Vagina (tissue), 2 donors: ENCODE data around the gene SSBP4. TPM values are rescaled to one million over a fixed set of nuclear protein-coding genes. Genes with fewer than 3 reads are reported as not detected.
"Not testable (repeated sequence)": the region's sequence is repeated elsewhere in the genome, so short reads cannot be mapped to it uniquely, and the experiment has no call there.

Experiments
- DNase-seq, 2 donors: peaks; one replicate each; pipeline ENCODE4 v3.0.0-alpha.2; 2017; ENCODE audit errors: extremely low spot score in 2 of 2
- H3K27ac ChIP-seq: fragments of 200-600 bp; sonication (generic); one replicate; pipeline ENCODE4 v1.5.1; 2019
- H3K27me3 ChIP-seq: fragments of 200-600 bp; sonication (generic); one replicate; pipeline ENCODE4 v1.5.1; 2019
- H3K36me3 ChIP-seq, 2 donors: fragments of 200-600 bp; sonication (generic); one replicate each; pipeline ENCODE4 v1.5.1; 2017 to 2019
- H3K4me1 ChIP-seq: fragments of 200-600 bp; sonication (generic); one replicate; pipeline ENCODE4 v1.5.1; 2019
- H3K4me3 ChIP-seq, 2 donors: fragments of 200-600 bp; sonication (generic); 1 replicate in 1 of 2; 2 replicates in 1 of 2; pipeline ENCODE4 v1.5.1; 2016 to 2019
- H3K9me3 ChIP-seq: fragments of 200-600 bp; sonication (generic); one replicate; pipeline ENCODE4 v1.5.1; 2019
- CTCF ChIP-seq, 3 experiments: fragments of 450-650 bp in 2 of 3; fragments of 200-600 bp in 1 of 3; sonication (generic) in 1 of 3; IDR thresholded peaks; one replicate each; pipeline ENCODE4 v1.5.1; 2017 to 2019; ENCODE audit warnings: antibody characterized with exemption in 3 of 3, mild to moderate bottlenecking in 2 of 3, moderate library complexity in 2 of 3
- POLR2A ChIP-seq, 2 donors: fragments of 450-650 bp; IDR thresholded peaks; one replicate each; pipeline ENCODE4 v1.6.1; 2017; ENCODE audit warnings: antibody characterized with exemption in 2 of 2, mild to moderate bottlenecking in 2 of 2, moderate library complexity in 2 of 2
- POLR2AphosphoS5 ChIP-seq, 2 donors: sonication (generic); formaldehyde crosslinking; IDR thresholded peaks; one replicate each; pipeline ENCODE4 v1.9.0; 2017; ENCODE audit warnings: antibody characterized with exemption in 2 of 2, mild to moderate bottlenecking in 2 of 2, low read depth in 1 of 2; ENCODE audit not compliant: insufficient read depth in 1 of 2
- intact Hi-C: fragments of 100-400 bp; cut with DNase I; formaldehyde crosslinking; loops from one replicate; pipeline ENCODE4 v1.15.1; 2023
- total RNA-seq: library from RNA; depleted of rRNA; stranded (reverse); fragments of >200 nt; gene quantifications from one replicate; pipeline ENCODE4 v1.2.3, GENCODE V29; 2016

The SSBP4 gene
- total RNA-seq, 1 donor from 2014 or later, result 72.7 TPM

GRCh38 chr19:18379803-18380747 is 39.1 kb upstream of the SSBP4 start:
- peak overlapping the region; percentile 88 for H3K27ac ChIP-seq
- no peaks in the 10 kb centered on the region for H3K27me3 ChIP-seq
- no peaks in the 10 kb centered on the region for H3K9me3 ChIP-seq
- intact Hi-C loops, result no loop called here
- peaks cover 18% of the 10 kb centered on the region for H3K4me1 ChIP-seq
- TF ChIP-seq CTCF (IDR thresholded peaks at IDR 0.05) (no peak), POLR2AphosphoS5 (IDR thresholded peaks at IDR 0.05; ENCODE audit: insufficient read depth in 1 of 2, low read depth in 1 of 2) (peak; percentile 85 to 88)
- peak in 1 of 2 donors; percentile 99 for DNase-seq
- H3K4me3 ChIP-seq, result no peak overlapping the region
- H3K36me3 ChIP-seq, result no peaks in the 10 kb centered on the region

GRCh38 chr19:18380843-18381242 is 38.4 kb upstream of the SSBP4 start:
- Histone ChIP-seq H3K9me3 (no peaks in the 10 kb centered on the region), H3K4me3 (no peak overlapping the region), H3K36me3 (no peaks in the 10 kb centered on the region), H3K27me3 (no peaks in the 10 kb centered on the region), H3K4me1 (peaks cover 17% of the 10 kb centered on the region), H3K27ac (peak overlapping the region; percentile 88)
- no peak for TF ChIP-seq CTCF (IDR thresholded peaks at IDR 0.05)
- TF ChIP-seq POLR2A (IDR thresholded peaks at IDR 0.05), result no peak
- intact Hi-C loops, result no loop called here
- DNase-seq, result no peak

- H3K27me3 ChIP-seq, intact Hi-C loops, H3K9me3 ChIP-seq, H3K27ac ChIP-seq, H3K36me3 ChIP-seq, DNase-seq, H3K4me3 ChIP-seq: not testable (repeated sequence)
- peaks cover 26% of the 10 kb centered on the region for H3K4me1 ChIP-seq
Measured at GRCh38 chr19:18383622-18384021, 35.6 kb upstream of the SSBP4 start.

GRCh38 chr19:18384775-18385174 is 34.4 kb upstream of the SSBP4 start:
- DNase-seq, result no peak
- no peak overlapping the region for H3K4me3 ChIP-seq
- TF ChIP-seq POLR2A (IDR thresholded peaks at IDR 0.05) (no peak), CTCF (IDR thresholded peaks at IDR 0.05) (no peak), POLR2AphosphoS5 (IDR thresholded peaks at IDR 0.05; ENCODE audit: insufficient read depth in 1 of 2, low read depth in 1 of 2) (no peak)
- no peaks in the 10 kb centered on the region for H3K27me3 ChIP-seq
- intact Hi-C loops, result no loop called here
- no peak overlapping the region for H3K27ac ChIP-seq
- H3K36me3 ChIP-seq, result no peaks in the 10 kb centered on the region
- H3K9me3 ChIP-seq, result no peaks in the 10 kb centered on the region
- peaks cover 27% of the 10 kb centered on the region for H3K4me1 ChIP-seq

GRCh38 chr19:18385359-18385674 is 33.9 kb upstream of the SSBP4 start:
- no peak for DNase-seq
- no peaks in the 10 kb centered on the region for H3K36me3 ChIP-seq
- intact Hi-C loops, result no loop called here
- H3K27ac ChIP-seq, result peak overlapping the region; percentile 79
- no peak for TF ChIP-seq POLR2AphosphoS5 (IDR thresholded peaks at IDR 0.05; ENCODE audit: insufficient read depth in 1 of 2, low read depth in 1 of 2)
- no peak for TF ChIP-seq CTCF (IDR thresholded peaks at IDR 0.05)
- no peak for TF ChIP-seq POLR2A (IDR thresholded peaks at IDR 0.05)
- peaks cover 22% of the 10 kb centered on the region for H3K4me1 ChIP-seq
- no peaks in the 10 kb centered on the region for H3K27me3 ChIP-seq
- no peak overlapping the region for H3K4me3 ChIP-seq
- no peaks in the 10 kb centered on the region for H3K9me3 ChIP-seq
